Measurements from ENCODE around the gene SHISAL2A. TPM values are rescaled to one million over a fixed set of nuclear protein-coding genes. Genes with fewer than 3 reads are reported as not detected.

SHISAL2A gene
- total and polyA plus RNA-seq, 2 of the 8 experiments (the other 6 are each of a cell fraction or from before 2014, with no cell fraction given): 0.74 to 2.1 TPM

GRCh38 chr1:52702886-52703787, 70.2 kb downstream of the SHISAL2A start (continued):
- TF ChIP-seq PHF8 (conservative IDR thresholded peaks at IDR 0.05; ENCODE audit: low read depth, low read length): peak; percentile 53
- TF ChIP-seq TBP (IDR thresholded peaks at IDR 0.05; ENCODE audit: low read depth, low read length): no peak
- TF ChIP-seq, protein P1, sequence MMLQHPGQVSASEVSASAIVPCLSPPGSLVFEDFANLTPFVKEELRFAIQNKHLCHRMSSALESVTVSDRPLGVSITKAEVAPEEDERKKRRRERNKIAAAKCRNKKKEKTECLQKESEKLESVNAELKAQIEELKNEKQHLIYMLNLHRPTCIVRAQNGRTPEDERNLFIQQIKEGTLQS (IDR thresholded peaks at IDR 0.05; ENCODE audit: insufficient read depth, low read depth, low read length): peak; percentile 61; the same call in 1 of the 2 replicates
- no peak for TF ChIP-seq RXRA (IDR thresholded peaks at IDR 0.05; ENCODE audit: insufficient read depth, low read depth, low read length)
- 0 out of 2 replicates have a peak, but pooled peaks have one; percentile 15 for TF ChIP-seq CHD2 (IDR thresholded peaks at IDR 0.05; ENCODE audit: low read length)
- TF ChIP-seq RFX5 (IDR thresholded peaks at IDR 0.05; ENCODE audit: borderline replicate concordance, low read depth, low read length): no peak
- TF ChIP-seq SP2 (IDR thresholded peaks at IDR 0.05; ENCODE audit: low read length): no peak; the same call in 1 of the 2 replicates
- no peak for TF ChIP-seq BCL11A (IDR thresholded peaks at IDR 0.05; ENCODE audit: low read depth in 2 of 2, low read length in 2 of 2)
- TF ChIP-seq ASH2L (IDR thresholded peaks at IDR 0.05; ENCODE audit: low read length): peak; percentile 73

Measured in H1 (cell line).